GM21576 (cell line): Measurements from ENCODE around the gene SEC11A.
A peak's percentile ranks its signal among the peaks of the same experiment; 100 is the strongest.

Experiments used
- ATAC-seq: cut with Tn5 transposase; IDR thresholded peaks from one replicate; pipeline ENCODE4 v1.9.1; 2021; ENCODE audit warnings: mild to moderate bottlenecking, moderate library complexity; ENCODE audit not compliant: unreplicated experiment

The SEC11A gene

DNA sequence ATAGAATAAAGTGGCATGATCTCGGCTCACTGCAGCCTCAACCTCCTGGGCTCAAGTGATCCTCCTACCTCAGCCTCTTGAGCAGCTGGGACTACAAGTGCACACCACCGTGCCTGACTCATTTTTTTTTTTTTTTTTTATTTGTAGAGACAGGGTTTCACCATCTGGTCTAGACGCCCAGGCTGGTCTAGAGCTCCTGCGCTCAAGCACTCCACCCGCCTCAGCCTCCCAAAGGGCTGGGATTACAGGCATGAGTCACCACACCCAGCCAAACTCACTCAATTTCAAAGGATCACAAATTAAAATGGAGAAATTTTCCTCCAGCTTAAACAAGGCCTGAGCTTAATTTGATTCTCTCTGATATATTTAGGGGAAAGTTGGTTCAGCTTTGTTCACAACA lies 30.6 kb downstream of the SEC11A start:
- ATAC-seq: no peak

DNA sequence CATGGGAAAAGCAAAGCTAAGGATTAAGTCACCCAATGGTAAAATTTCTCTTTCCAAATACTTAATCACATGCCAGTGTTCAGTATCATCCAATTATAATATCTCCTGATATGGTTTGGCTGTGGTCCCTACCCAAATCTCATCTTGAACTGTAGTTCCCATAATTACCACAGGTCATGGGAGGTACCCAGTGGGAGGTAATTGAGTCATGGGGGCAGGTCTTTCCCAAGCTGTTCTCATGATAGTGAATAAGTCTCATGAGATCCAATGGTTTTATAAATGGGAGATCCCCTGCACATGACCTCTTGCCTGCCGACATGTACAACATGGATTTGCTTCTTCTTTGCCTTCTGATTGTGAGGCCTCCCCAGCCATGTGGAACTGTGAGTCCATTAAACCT lies 31.8 kb downstream of the SEC11A start:
- ATAC-seq: no peak

DNA sequence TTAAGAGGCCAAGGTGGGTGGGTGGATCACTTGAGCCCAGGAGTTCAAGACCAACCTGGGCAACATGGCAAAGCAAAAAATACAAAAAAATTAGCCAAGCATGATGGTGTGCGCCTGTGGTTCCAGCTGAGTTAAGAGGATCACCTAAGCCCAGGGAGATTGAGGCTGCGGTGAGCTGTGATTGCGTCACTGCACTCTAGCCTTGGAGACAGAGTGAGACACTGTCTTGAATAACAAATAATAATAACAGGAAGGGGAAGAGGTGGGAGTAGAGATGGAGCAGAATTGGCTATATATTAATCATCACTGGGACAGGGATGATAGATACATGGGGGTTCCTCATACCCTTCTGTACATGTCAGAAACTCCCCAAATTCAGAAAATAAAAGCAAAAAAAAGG lies 34.1 kb downstream of the SEC11A start:
- no peak for ATAC-seq

DNA sequence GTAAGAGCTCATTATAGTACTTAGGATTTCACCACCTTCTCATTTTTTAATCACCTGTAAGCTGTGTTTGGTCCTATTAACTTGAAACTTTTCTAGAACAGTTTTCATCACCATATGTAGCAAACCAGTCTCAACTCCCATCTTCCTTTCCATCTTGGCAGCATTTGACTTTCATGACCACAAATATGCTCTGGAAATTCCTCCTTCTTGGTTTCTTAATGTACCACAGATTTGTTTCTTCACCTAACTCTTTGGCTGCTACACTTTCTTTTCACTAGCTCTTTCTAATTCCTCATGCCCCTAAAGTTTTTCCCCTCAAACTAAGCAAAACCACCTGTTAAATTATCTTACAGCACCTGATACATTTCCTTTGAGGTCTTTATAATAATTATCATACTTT lies 44.7 kb downstream of the SEC11A start:
- no peak for ATAC-seq

DNA sequence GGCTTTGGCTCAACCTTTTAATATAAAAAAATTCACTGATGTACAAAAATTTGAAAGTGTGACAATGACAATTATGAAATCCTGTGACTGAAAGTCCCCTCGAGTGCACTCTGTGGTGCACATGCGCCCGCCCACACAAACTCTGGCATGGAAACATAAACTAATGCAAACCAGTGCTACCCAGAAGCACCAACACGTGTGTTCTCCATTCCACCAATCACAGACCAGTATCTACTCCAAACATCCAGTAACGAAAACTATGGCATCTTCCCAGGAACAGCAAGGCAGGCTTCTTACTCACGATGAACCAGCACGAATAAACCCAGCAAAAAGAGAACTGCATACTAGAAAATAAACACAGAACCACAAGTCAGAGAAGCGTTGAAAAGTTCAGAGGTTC lies 46.2 kb downstream of the SEC11A start:
- ATAC-seq: no peak

DNA sequence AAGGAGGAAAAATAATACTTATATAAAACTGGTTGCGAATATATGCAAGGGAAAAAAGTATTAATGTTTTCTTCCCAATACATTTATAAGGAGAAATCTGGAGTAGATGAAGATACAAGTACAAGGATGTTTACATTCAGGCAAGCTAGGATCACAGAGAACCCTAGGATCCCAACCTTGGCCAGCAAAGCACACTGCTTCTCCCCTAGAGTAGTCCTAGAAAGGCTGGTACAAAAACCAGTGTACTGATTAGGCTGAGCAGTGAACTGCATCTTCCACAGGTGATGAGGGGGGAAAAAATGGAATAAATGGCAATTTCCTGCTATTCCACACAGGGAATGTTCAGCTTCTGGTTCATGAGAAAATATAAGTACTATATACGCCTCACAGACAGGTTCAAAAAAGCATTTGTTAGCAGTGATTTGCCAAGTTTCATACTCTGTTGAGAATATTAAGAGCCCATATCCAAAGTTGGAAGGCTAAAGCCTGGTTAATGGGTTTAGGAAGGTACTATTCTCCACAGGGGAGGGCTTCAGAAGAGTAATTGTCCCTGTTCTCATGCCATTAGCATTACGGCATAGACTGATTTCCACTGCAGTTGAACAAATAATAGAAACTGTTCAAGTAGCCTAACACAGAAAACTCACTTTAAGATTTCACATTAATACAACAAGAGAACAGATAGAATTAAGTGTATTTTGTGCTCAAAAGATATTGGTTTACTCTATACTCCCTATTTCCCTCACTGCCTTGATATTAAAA lies 47.5 kb downstream of the SEC11A start:
- ATAC-seq: no peak

DNA sequence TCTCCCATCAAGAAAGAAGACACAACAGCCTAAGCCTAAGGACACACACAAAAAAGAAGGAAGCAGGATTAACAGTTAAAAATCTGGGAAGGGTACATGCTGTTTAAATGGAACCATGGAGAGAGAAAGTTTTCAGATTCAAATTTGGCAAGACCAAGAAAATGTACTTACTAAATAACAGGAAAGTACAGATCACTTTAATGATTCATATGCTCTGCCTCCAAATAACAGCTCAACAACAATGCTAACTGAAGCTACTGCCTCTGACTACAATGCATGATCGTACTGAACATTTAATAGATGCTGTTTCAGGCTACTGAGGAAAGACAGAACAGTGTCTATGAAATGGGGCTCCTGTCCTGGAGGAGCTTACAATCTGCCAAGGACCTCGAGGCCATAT lies 49.6 kb downstream of the SEC11A start:
- no peak for ATAC-seq

DNA sequence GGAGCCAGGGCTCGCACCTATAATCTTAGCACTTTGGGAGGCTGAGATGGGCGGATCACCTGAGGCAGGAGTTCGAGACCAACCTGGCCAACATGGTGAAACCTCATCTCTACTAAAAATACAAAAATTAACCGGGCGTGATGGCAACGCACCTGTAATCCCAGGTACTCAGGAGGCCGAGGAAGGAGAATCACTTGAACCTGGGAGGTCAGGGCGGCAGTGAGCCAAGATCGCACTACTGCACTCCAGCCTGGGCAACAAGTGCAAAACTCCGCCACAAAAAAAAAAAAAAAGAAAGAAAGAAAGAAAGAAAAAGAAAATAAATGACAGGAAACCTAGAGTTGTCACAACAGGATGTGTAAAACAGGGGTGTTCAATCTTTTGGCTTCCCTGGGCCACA lies 54.9 kb downstream of the SEC11A start:
- ATAC-seq: no peak

DNA sequence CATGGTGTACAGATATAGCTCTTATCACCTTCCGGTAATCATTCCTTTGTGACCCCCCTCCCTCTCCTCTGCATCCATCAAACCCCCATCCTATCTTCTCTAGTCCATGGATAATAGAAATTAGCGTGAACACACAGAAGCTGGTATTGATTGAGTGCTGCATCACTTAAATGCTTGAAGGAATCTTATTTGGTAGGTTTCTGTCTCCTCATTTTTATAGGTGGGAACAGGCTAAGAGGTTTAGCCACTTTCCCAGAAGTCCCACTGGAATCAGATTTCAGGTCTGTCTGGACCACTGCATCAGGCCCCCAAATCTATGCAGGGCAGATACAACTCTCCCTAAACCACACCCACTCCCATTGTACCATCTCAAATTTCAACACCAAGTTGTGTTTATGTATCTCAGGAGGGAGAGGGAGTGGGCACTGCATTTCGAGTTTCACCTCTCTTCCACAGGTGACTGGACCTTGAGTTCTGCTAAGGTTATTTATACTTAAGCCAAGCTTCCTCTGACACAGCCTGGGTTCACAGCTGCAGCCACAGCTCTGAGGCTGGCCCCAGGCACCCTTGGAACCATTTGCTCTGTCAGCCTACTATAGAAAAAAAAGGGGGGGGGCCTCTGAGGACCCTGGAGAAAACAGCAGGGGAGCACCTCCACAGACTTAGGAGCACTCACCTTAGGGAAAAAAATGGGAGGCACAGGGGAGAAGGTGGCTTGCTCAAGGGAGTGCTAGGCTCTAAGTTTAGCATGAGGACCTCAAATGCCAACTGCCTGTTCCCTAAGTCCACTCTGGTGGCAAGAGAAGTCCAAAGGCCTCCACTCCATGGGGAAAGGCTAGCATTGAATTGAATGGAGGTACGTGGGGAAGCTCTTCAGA lies 55.8 kb downstream of the SEC11A start:
- no peak for ATAC-seq

DNA sequence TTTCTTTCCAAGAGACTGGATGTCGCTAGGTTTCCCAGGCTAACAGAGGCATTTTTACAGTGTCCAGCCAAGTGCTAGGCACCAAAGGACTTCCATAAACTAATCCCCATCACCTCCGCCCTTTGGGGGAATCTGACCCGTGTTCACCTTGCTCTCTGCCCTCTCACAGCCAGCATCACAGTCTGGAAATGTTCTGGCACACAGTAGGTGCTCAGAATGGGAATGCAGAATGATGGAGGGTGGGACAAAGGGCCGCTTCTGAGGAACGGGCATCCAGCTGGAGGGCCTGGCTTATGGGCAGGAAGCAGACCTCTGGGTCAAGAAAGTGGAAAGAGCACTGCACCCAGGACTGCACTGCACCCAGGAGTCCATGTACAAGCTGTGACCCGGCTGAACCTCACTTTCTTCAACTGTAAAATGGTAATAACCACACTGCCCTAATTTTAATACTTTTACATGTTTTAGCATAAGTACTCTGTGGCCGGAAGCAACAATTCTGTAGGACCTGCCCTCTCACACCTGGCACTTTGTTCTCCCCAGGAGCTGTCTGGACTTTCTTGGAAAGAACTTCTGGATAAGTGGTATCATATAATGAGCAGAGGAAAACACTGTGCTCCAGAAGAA lies 57.0 kb downstream of the SEC11A start:
- ATAC-seq: no peak

DNA sequence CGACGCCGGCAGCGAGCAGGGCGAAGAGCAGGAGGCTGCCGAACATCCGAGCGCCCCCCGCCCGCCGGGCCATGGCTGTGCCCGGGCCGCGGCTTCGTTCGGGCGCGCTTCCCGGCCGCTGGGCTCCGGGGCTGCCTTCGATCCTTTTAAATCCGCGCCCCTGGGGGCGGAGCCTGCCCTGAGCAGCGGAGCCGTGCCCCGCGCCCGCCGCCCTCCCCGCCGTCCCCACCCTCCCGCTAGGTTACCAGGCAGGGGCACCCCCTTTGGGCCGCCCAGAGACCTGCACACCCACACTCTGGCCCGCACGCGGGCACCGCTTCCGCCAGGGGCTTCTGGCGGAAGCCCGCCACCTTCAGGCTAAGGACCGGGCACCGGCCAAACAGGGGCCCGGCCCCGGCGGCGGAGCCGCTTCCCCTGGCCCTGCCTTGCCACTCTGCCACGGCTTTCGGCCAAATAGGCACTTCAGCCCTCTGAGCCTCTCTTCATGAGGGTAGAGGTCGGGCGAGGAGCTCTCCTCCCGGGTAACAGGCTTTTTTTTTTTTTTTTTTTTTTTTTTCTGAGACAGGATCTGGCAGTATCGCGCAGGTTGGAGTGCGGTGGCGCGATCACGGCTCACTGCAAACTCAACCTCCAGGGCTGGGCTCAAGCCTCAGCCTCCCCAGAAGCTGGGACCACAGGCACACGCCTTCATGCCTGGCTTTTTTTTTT lies 57.7 kb downstream of the SEC11A start, which contains the start of gene NMB:
TSS of gene NMB (minus strand) at position 120 of the 708 bp plus-strand sequence. CDS start at position 73, 47 bp downstream.
- peak; percentile 52 for ATAC-seq

DNA sequence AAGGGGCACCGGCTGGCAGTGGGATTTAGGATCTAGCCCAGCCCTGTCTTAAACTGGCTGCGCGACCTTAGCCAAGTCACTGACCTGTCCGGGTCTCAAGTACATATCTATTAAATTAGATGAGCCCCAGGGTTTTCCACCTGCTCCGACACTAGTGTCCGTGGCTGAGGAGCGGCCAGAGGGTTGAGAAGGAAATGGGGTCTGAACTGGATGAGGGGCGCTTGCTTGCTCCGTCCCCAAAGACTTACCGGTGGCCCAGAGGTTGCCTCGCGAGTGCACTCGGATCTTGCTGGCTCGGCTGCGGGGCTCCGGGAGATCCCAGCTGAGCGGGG lies 58.2 kb downstream of the SEC11A start:
- no peak for ATAC-seq

DNA sequence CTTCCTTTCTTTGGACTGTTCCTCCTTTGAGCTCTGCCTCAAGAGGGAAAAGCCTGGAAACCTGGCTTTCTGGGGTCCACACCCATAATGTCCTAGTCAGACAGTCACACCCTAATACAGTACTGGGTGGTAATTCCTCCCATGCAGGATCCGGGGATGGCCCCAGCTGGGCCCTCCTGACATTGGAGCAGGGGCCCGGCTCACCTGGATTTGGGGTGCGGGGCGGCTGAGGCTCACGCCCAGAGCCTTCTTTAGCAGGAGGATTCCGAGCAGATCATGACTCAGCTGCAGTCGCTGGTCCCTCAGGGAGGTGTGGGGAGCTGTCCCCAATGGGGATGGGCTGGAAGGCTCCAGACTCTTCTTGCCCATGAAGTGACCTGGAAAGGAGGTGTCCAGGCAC lies 59.0 kb downstream of the SEC11A start:
- no peak for ATAC-seq

DNA sequence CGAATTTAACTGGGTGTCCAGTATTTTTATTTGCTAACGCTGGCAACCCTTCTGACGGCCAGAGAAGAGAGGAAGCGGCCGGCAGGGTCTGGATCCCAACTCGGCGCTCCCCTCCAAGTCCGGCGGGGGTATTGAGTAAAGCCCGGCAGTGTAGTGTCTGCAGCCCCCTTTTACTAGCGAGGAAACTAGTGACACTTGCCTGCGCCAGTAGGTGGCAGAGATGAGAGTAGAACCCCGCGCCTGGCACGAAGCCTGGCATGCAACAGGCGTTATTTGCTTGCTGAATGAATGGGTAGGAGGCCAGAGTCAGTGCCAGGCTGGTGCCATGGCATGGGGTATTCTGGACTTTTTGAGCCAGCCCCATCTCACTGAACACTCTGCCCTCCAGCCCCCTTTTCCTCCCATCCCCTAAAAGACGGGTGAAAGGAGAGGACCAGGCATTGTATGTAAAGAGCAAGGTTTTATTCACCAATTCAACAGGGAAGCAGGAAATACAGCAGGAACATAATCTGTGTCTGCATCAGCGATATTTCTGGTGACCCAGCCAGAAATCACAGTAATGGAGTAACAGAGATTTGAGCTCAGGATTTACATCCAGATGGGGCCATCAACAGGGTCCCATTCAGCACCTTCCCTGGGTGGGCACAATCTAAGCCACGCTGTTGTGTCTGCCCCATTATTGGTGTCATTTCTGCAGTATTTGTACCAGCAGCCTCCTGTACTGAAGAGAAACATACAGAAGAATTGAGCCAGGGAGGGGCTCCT lies 61.1 kb downstream of the SEC11A start:
- ATAC-seq: peak; percentile 34

DNA sequence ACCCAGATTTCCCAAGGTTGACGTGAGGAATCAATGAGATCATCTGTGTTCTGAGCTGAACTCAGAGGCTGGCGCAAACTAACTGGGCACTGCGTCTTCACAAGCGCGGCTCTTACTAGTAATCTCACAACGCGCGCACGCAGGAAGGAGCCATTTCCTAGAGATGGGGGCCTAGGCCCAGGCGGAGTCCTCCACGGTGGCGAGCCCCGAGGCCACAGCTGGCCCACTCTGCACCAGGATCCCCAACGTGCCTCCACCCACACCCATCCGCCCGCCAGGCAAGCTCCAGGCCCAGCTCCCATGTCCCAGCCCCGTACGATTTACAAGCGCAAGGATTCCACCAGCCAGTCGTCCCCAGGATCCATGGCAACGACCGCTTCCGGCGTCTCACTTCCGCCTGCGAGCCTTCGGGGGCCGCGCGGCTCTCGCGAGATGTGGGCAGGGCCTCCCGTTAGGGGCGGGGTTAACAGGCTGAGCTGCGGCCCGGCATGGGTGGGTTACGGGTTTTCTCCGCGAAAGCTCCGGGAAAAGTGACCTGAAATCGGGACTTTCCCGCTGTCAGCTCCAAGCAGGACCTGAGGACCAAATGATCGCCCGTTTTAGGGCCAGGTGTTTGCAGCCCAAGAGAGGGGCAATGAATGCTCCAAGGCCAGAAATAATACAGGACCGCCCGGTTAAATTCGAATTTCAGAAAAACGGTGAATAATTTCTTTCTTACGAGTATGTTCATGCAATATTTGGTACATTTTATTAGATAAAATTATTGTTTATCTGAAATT lies 61.8 kb downstream of the SEC11A start, which contains the start of gene WDR73:
TSS of gene WDR73 (minus strand) at position 374 of the 779 bp plus-strand sequence. CDS start at position 365, 9 bp downstream.
- peak; percentile 83 for ATAC-seq

DNA sequence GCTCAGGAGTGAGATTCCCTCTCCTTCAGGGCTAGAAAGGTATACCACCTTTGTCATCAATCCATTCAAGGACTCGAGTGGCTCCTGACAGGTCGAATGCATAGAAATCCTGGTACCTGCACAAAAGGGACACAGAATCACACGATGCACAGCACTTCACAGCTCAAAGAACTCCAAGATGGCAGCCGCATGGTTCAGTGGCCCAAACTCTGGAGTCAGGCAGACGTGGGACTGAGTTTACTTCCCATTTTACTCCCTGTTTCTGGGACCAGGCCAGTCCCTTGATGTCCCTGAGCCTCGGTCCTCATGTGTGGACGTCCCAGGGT lies 62.4 kb downstream of the SEC11A start:
- ATAC-seq: no peak

DNA sequence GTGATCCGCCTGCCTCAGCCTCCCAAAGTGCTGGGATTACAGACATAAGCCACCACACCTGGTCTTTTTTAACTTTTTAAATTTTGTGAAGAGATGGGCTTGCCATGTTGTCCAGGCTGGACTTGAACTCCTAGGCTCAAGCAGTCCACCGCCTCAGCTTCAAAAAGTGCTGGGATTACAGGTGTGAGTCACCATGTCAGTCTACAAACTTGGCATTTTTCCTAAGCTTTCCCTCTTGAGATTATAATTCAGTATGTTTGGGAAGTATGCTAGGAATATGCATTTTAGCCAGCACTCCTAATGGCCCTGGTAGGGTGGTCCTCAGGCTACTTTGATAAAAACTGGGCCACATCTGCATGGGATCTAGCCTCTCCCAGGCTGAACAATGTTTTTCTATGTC lies 66.2 kb downstream of the SEC11A start:
- no peak for ATAC-seq

DNA sequence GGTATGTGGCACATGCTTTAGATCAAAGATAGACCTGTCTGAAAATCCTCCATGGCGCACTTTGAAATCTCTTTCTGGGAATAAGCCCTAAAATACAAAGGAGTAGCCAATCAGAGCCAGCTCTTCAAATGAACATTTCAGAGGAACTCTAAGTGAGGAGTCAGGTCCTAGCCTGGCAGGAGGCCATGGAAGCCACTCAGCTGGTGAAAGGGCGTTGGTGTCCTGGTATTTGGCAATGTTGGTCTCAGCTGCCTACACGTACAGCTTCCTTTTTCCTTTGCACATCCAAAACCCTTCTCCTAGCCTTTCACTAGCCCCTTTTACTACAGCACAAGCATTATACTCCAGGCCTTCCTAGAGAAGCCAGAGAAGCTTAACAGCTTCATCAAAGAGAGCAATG lies 67.4 kb downstream of the SEC11A start:
- no peak for ATAC-seq

DNA sequence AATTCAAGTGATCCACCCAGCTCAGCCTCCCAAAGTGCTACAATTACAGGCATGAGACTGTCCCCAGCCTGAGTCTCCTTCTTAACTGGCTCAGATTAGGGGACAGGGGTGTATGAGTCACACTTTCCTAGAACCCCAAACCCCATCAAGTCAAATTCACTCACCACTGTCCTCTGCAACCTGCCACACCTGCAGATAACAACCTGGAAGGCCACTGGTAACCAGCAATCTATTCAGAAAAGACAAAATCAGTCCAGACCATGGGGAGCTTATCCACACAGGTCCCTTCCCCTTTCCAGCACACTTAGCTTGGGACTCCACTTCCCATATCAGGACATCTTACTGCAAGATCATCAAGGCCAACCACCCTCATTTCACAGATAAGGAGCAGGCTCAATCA lies 68.2 kb downstream of the SEC11A start:
- ATAC-seq: no peak

DNA sequence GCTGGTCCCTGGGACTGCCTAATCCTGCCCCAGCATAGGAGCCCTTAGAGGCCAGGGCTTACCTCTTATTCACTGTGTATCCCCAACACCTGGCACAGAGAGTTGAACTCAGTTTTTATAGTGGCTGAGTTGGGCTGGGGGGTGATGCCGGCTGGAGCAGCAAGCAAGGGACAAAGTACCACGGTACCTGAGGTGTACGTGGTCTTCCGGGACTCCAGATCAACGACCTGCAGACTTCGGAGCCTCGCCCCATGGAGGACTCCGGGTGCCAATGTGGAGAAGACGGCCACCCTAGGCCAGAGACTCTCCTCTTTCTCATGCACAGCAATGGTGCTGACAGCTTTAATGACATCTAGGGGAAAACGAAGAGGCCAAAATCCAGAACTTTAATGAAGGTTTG lies 69.9 kb downstream of the SEC11A start:
- no peak for ATAC-seq
